ENCODE results near the gene BCAT1.
"Not testable (repeated sequence)": the region's sequence is repeated elsewhere in the genome, so short reads cannot be mapped to it uniquely, and the experiment has no call there.

Gene BCAT1

GRCh38 chr12:24977060-24977459, 28.2 kb upstream of the BCAT1 start:
- Mint-ChIP-seq H3K27ac (no peak overlapping the region), H3K4me3 (no peak overlapping the region), H3K36me3 (no peaks in the 10 kb centered on the region), H3K9me3 (peaks cover 1% of the 10 kb centered on the region), H3K27me3 (no peaks in the 10 kb centered on the region), H3K4me1 (peaks cover 2% of the 10 kb centered on the region)
- ATAC-seq (ENCODE audit: low read depth) (no peak), DNase-seq (ENCODE audit: low spot score in 2 of 2) (no peak)

- Mint-ChIP-seq H3K4me1 (peaks cover 2% of the 10 kb centered on the region), H3K27ac (no peak overlapping the region), H3K4me3 (no peak overlapping the region)
Measured at GRCh38 chr12:24975425-24975824, 26.5 kb upstream of the BCAT1 start.

GRCh38 chr12:24974216-24974615, 25.3 kb upstream of the BCAT1 start:
- Mint-ChIP-seq H3K4me3 (no peak overlapping the region), H3K27me3 (no peaks in the 10 kb centered on the region), H3K27ac (no peak overlapping the region), H3K4me1 (peaks cover 2% of the 10 kb centered on the region), H3K9me3 (no peaks in the 10 kb centered on the region), H3K36me3 (no peaks in the 10 kb centered on the region)
- no peak for DNase-seq (ENCODE audit: low spot score in 2 of 2)
- ATAC-seq (ENCODE audit: low read depth): no peak

More at GRCh38 chr12:24975425-24975824, 26.5 kb upstream of the BCAT1 start:
- ATAC-seq (ENCODE audit: low read depth) (no peak), DNase-seq (ENCODE audit: low spot score in 2 of 2) (no peak)
- Mint-ChIP-seq H3K9me3 (no peaks in the 10 kb centered on the region), H3K36me3 (no peaks in the 10 kb centered on the region), H3K27me3 (no peaks in the 10 kb centered on the region)

- no peaks in the 10 kb centered on the region for H3K27me3 Mint-ChIP-seq
Measured at GRCh38 chr12:24972078-24972477, 23.2 kb upstream of the BCAT1 start.

GRCh38 chr12:24970177-24970576, 21.3 kb upstream of the BCAT1 start:
- Mint-ChIP-seq H3K9me3 (peaks cover under 1% of the 10 kb centered on the region), H3K36me3 (peaks cover under 1% of the 10 kb centered on the region), H3K4me3 (no peak overlapping the region), H3K27ac (no peak overlapping the region), H3K4me1 (no peaks in the 10 kb centered on the region), H3K27me3 (no peaks in the 10 kb centered on the region)
- DNase-seq (ENCODE audit: low spot score in 2 of 2) (no peak), ATAC-seq (ENCODE audit: low read depth) (no peak)

More at GRCh38 chr12:24972078-24972477, 23.2 kb upstream of the BCAT1 start:
- no peak for ATAC-seq (ENCODE audit: low read depth)
- DNase-seq (ENCODE audit: low spot score in 2 of 2): no peak
- Mint-ChIP-seq H3K36me3 (no peaks in the 10 kb centered on the region), H3K4me3 (no peak overlapping the region), H3K4me1 (peaks cover under 1% of the 10 kb centered on the region), H3K9me3 (no peaks in the 10 kb centered on the region), H3K27ac (peak overlapping the region; percentile 18)

GRCh38 chr12:24966951-24967564, 18.2 kb upstream of the BCAT1 start:
- H3K27me3 Mint-ChIP-seq: no peaks in the 10 kb centered on the region
- DNase-seq (ENCODE audit: low spot score in 2 of 2) (no peak), ATAC-seq (ENCODE audit: low read depth) (no peak)
- H3K4me1 Mint-ChIP-seq: no peaks in the 10 kb centered on the region
- no peak overlapping the region for H3K27ac Mint-ChIP-seq
- H3K4me3 Mint-ChIP-seq: no peak overlapping the region
- peaks cover 8% of the 10 kb centered on the region for H3K9me3 Mint-ChIP-seq
- peaks cover 9% of the 10 kb centered on the region for H3K36me3 Mint-ChIP-seq

- Mint-ChIP-seq H3K9me3 (peaks cover 8% of the 10 kb centered on the region), H3K4me3 (no peak overlapping the region)
Measured at GRCh38 chr12:24964342-24964741, 15.4 kb upstream of the BCAT1 start.

GRCh38 chr12:24960222-24960855, 11.4 kb upstream of the BCAT1 start:
- Mint-ChIP-seq H3K27me3 (no peaks in the 10 kb centered on the region), H3K36me3 (peaks cover 9% of the 10 kb centered on the region), H3K4me1 (no peaks in the 10 kb centered on the region), H3K9me3 (peaks cover 8% of the 10 kb centered on the region), H3K27ac (no peak overlapping the region), H3K4me3 (no peak overlapping the region)
- DNase-seq (ENCODE audit: low spot score in 2 of 2) (peak in 1 of 2 donors; percentile 24), ATAC-seq (ENCODE audit: low read depth) (peak; percentile 67)

More at GRCh38 chr12:24964342-24964741, 15.4 kb upstream of the BCAT1 start:
- H3K27ac Mint-ChIP-seq: no peak overlapping the region
- peaks cover 9% of the 10 kb centered on the region for H3K36me3 Mint-ChIP-seq
- H3K4me1 Mint-ChIP-seq: no peaks in the 10 kb centered on the region
- no peaks in the 10 kb centered on the region for H3K27me3 Mint-ChIP-seq
- ATAC-seq (ENCODE audit: low read depth) (no peak), DNase-seq (ENCODE audit: low spot score in 2 of 2) (no peak)

GRCh38 chr12:24956351-24956750, 7.5 kb upstream of the BCAT1 start:
- not testable (repeated sequence) for ATAC-seq (ENCODE audit: low read depth); H3K27me3 Mint-ChIP-seq; H3K36me3 Mint-ChIP-seq; H3K27ac Mint-ChIP-seq; H3K4me1 Mint-ChIP-seq; DNase-seq (ENCODE audit: low spot score in 2 of 2); H3K4me3 Mint-ChIP-seq; H3K9me3 Mint-ChIP-seq

- Mint-ChIP-seq H3K36me3 (no peaks in the 10 kb centered on the region), H3K4me1 (peaks cover 4% of the 10 kb centered on the region), H3K4me3 (no peak overlapping the region), H3K27ac (no peak overlapping the region), H3K27me3 (peaks cover 6% of the 10 kb centered on the region), H3K9me3 (no peaks in the 10 kb centered on the region)
- no peak for DNase-seq (ENCODE audit: low spot score in 2 of 2)
- ATAC-seq (ENCODE audit: low read depth): no peak
Measured at GRCh38 chr12:24955853-24956252, 7.0 kb upstream of the BCAT1 start.

- H3K4me1 Mint-ChIP-seq: peaks cover 7% of the 10 kb centered on the region
- no peaks in the 10 kb centered on the region for H3K36me3 Mint-ChIP-seq
- peaks cover 6% of the 10 kb centered on the region for H3K27me3 Mint-ChIP-seq
- H3K9me3 Mint-ChIP-seq: no peaks in the 10 kb centered on the region
- no peak overlapping the region for H3K27ac Mint-ChIP-seq
- H3K4me3 Mint-ChIP-seq: no peak overlapping the region
- no peak for DNase-seq (ENCODE audit: low spot score in 2 of 2)
- no peak for ATAC-seq (ENCODE audit: low read depth)
Measured at GRCh38 chr12:24955389-24955788, 6.5 kb upstream of the BCAT1 start.

- DNase-seq (ENCODE audit: low spot score in 2 of 2): no peak
- Mint-ChIP-seq H3K27me3 (peaks cover 9% of the 10 kb centered on the region), H3K36me3 (no peaks in the 10 kb centered on the region), H3K9me3 (no peaks in the 10 kb centered on the region), H3K4me1 (peaks cover 16% of the 10 kb centered on the region), H3K4me3 (no peak overlapping the region), H3K27ac (no peak overlapping the region)
- ATAC-seq (ENCODE audit: low read depth): no peak
Measured at GRCh38 chr12:24954261-24954660, 5.4 kb upstream of the BCAT1 start.

- H3K4me3 Mint-ChIP-seq: no peak overlapping the region
- H3K27me3 Mint-ChIP-seq: peaks cover 13% of the 10 kb centered on the region
- DNase-seq (ENCODE audit: low spot score in 2 of 2) (no peak), ATAC-seq (ENCODE audit: low read depth) (no peak)
- H3K27ac Mint-ChIP-seq: no peak overlapping the region
- peaks cover 25% of the 10 kb centered on the region for H3K4me1 Mint-ChIP-seq
- H3K9me3 Mint-ChIP-seq: no peaks in the 10 kb centered on the region
- H3K36me3 Mint-ChIP-seq: no peaks in the 10 kb centered on the region
Measured at GRCh38 chr12:24952389-24952788, 3.5 kb upstream of the BCAT1 start.

- Mint-ChIP-seq H3K27me3 (peaks cover 22% of the 10 kb centered on the region), H3K36me3 (no peaks in the 10 kb centered on the region), H3K4me1 (peaks cover 29% of the 10 kb centered on the region), H3K4me3 (no peak overlapping the region), H3K9me3 (no peaks in the 10 kb centered on the region), H3K27ac (no peak overlapping the region)
- no peak for DNase-seq (ENCODE audit: low spot score in 2 of 2)
- ATAC-seq (ENCODE audit: low read depth): no peak
Measured at GRCh38 chr12:24950231-24950834, 1.4 kb upstream of the BCAT1 start.

Data from memory B cell (primary cell).